ENCODE data around the gene ZNF343. TPM values are rescaled to one million over a fixed set of nuclear protein-coding genes. Genes with fewer than 3 reads are reported as not detected.

The ZNF343 gene

GRCh38 chr20:2451422-2451821 is 57.3 kb downstream of the ZNF343 start:
- Histone ChIP-seq H3K4ac (ENCODE audit: low read depth, low read length) (no peak overlapping the region), H3K4me2 (ENCODE audit: low read length) (no peak overlapping the region), H4K8ac (ENCODE audit: low read depth, low read length) (no peak overlapping the region), H3K9ac (ENCODE audit: low read length) (no peak overlapping the region), H2AK5ac (ENCODE audit: low read length) (no peak overlapping the region), H3K56ac (ENCODE audit: low read length) (no peak overlapping the region), H3K79me1 (ENCODE audit: low read length) (no peaks in the 10 kb centered on the region), H2BK120ac (ENCODE audit: low read depth, low read length) (no peak overlapping the region), H3K36me3 (ENCODE audit: control insufficient read depth, insufficient read depth, low read length) (no peaks in the 10 kb centered on the region), H3K23ac (ENCODE audit: low read length) (no peak overlapping the region), H3K4me3 (ENCODE audit: low read length) (no peak overlapping the region), H3K79me2 (ENCODE audit: control insufficient read depth, insufficient read depth, low read length) (no peaks in the 10 kb centered on the region), H2BK5ac (ENCODE audit: low read length) (no peak overlapping the region), H3K18ac (ENCODE audit: low read length) (no peak overlapping the region), H3K27ac (ENCODE audit: low read depth, low read length) (no peak overlapping the region), H2BK15ac (replicated peaks; ENCODE audit: low read depth) (no peak overlapping the region), H3K27me3 (ENCODE audit: insufficient read depth, low read length, poor library complexity) (no peaks in the 10 kb centered on the region), H4K5ac (ENCODE audit: low read length) (no peak overlapping the region), H3K4me1 (ENCODE audit: control insufficient read depth, low read depth, low read length) (no peaks in the 10 kb centered on the region)
- WGBS (ENCODE audit: extremely low coverage, insufficient coverage, low lambda C conversion rate), result no CpG with 5 or more reads among the region's 5 CpGs
- DNase-seq, result no peak

- Histone ChIP-seq H3K79me2 (ENCODE audit: control insufficient read depth, insufficient read depth, low read length) (no peaks in the 10 kb centered on the region), H2BK120ac (ENCODE audit: low read depth, low read length) (no peak overlapping the region), H3K36me3 (ENCODE audit: control insufficient read depth, insufficient read depth, low read length) (no peaks in the 10 kb centered on the region), H3K4me2 (ENCODE audit: low read length) (no peak overlapping the region), H2BK15ac (replicated peaks; ENCODE audit: low read depth) (no peak overlapping the region), H4K5ac (ENCODE audit: low read length) (no peak overlapping the region), H2AK5ac (ENCODE audit: low read length) (no peak overlapping the region), H4K8ac (ENCODE audit: low read depth, low read length) (no peak overlapping the region), H3K23ac (ENCODE audit: low read length) (no peak overlapping the region), H3K79me1 (ENCODE audit: low read length) (no peaks in the 10 kb centered on the region), H2BK5ac (ENCODE audit: low read length) (no peak overlapping the region), H3K9ac (ENCODE audit: low read length) (no peak overlapping the region), H3K4me1 (ENCODE audit: control insufficient read depth, low read depth, low read length) (no peaks in the 10 kb centered on the region), H3K56ac (ENCODE audit: low read length) (no peak overlapping the region), H3K27ac (ENCODE audit: low read depth, low read length) (no peak overlapping the region), H3K27me3 (ENCODE audit: insufficient read depth, low read length, poor library complexity) (no peaks in the 10 kb centered on the region), H3K4me3 (ENCODE audit: low read length) (no peak overlapping the region), H3K4ac (ENCODE audit: low read depth, low read length) (no peak overlapping the region), H3K18ac (ENCODE audit: low read length) (no peak overlapping the region)
- WGBS (ENCODE audit: extremely low coverage, insufficient coverage, low lambda C conversion rate), result no CpG with 5 or more reads among the region's 1 CpG
- no peak for DNase-seq
Observed at GRCh38 chr20:2449386-2449785, 59.3 kb downstream of the ZNF343 start.

- Histone ChIP-seq H3K27me3 (ENCODE audit: insufficient read depth, low read length, poor library complexity) (no peaks in the 10 kb centered on the region), H3K4me2 (ENCODE audit: low read length) (no peak overlapping the region), H2BK15ac (replicated peaks; ENCODE audit: low read depth) (no peak overlapping the region), H4K5ac (ENCODE audit: low read length) (no peak overlapping the region), H3K56ac (ENCODE audit: low read length) (no peak overlapping the region), H2BK120ac (ENCODE audit: low read depth, low read length) (no peak overlapping the region), H3K79me1 (ENCODE audit: low read length) (no peaks in the 10 kb centered on the region), H3K18ac (ENCODE audit: low read length) (no peak overlapping the region), H3K4me3 (ENCODE audit: low read length) (no peak overlapping the region), H2BK5ac (ENCODE audit: low read length) (no peak overlapping the region), H2AK5ac (ENCODE audit: low read length) (no peak overlapping the region), H4K8ac (ENCODE audit: low read depth, low read length) (no peak overlapping the region), H3K27ac (ENCODE audit: low read depth, low read length) (no peak overlapping the region), H3K4ac (ENCODE audit: low read depth, low read length) (no peak overlapping the region), H3K23ac (ENCODE audit: low read length) (no peak overlapping the region), H3K4me1 (ENCODE audit: control insufficient read depth, low read depth, low read length) (no peaks in the 10 kb centered on the region), H3K36me3 (ENCODE audit: control insufficient read depth, insufficient read depth, low read length) (no peaks in the 10 kb centered on the region), H3K9ac (ENCODE audit: low read length) (no peak overlapping the region), H3K79me2 (ENCODE audit: control insufficient read depth, insufficient read depth, low read length) (no peaks in the 10 kb centered on the region)
- DNase-seq, result peak; percentile 70
- WGBS (ENCODE audit: extremely low coverage, insufficient coverage, low lambda C conversion rate), result no CpG with 5 or more reads among the region's 4 CpGs
Observed at GRCh38 chr20:2446845-2447244, 61.9 kb downstream of the ZNF343 start.

Small RNA genes within 50 kb of the gene (small RNA-seq; reads per million reads assigned to genes)
- not detected for gene RF00019 (ENCODE audit: insufficient read depth)
